ENCODE data around the gene CHST15. TPM values are rescaled to one million over a fixed set of nuclear protein-coding genes. Genes with fewer than 3 reads are reported as not detected.

Gene CHST15
- total RNA-seq, 1 donor from 2014 or later: 27.0 TPM

DNA sequence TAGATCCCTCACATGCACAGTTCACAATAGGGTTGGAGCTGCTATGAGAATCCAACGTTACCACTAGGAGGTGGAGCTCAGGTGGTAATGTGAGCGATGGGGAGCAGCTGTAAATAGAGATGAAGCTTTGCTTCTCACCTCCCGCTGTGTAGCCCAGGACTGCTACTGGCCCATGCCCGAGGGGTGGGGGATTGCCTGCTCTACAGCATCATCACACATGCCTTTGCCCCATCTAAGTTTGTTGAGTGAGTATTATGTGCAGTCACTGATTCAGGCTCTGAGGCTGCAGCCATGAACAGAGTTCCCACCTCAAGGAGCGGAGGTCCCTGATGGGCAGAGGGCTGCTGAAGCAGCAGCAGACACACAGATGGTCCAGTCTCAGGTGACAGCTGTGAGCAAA is 94.1 kb downstream of the CHST15 start:
- intact Hi-C loops (cut with DNase I): loop anchor here (10.0 kb wide), 1 partner anchor 156 kb away; no protein-coding TSS in a partner anchor
- TF ChIP-seq, protein P1, sequence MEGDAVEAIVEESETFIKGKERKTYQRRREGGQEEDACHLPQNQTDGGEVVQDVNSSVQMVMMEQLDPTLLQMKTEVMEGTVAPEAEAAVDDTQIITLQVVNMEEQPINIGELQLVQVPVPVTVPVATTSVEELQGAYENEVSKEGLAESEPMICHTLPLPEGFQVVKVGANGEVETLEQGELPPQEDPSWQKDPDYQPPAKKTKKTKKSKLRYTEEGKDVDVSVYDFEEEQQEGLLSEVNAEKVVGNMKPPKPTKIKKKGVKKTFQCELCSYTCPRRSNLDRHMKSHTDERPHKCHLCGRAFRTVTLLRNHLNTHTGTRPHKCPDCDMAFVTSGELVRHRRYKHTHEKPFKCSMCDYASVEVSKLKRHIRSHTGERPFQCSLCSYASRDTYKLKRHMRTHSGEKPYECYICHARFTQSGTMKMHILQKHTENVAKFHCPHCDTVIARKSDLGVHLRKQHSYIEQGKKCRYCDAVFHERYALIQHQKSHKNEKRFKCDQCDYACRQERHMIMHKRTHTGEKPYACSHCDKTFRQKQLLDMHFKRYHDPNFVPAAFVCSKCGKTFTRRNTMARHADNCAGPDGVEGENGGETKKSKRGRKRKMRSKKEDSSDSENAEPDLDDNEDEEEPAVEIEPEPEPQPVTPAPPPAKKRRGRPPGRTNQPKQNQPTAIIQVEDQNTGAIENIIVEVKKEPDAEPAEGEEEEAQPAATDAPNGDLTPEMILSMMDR (IDR thresholded peaks at IDR 0.05): no peak
- TF ChIP-seq POLR2AphosphoS5 (IDR thresholded peaks at IDR 0.05; ENCODE audit: insufficient read depth in 1 of 2, low read depth in 1 of 2): no peak
- no peak for TF ChIP-seq POLR2A (IDR thresholded peaks at IDR 0.05)
- Histone ChIP-seq H3K4me1 (peaks cover 18% of the 10 kb centered on the region), H3K9me3 (no peaks in the 10 kb centered on the region), H3K36me3 (no peaks in the 10 kb centered on the region), H3K27me3 (no peaks in the 10 kb centered on the region), H3K4me3 (no peak overlapping the region), H3K27ac (no peak overlapping the region)
- peak; percentile 71 to 84 for DNase-seq (ENCODE audit: extremely low spot score in 2 of 2)

DNA sequence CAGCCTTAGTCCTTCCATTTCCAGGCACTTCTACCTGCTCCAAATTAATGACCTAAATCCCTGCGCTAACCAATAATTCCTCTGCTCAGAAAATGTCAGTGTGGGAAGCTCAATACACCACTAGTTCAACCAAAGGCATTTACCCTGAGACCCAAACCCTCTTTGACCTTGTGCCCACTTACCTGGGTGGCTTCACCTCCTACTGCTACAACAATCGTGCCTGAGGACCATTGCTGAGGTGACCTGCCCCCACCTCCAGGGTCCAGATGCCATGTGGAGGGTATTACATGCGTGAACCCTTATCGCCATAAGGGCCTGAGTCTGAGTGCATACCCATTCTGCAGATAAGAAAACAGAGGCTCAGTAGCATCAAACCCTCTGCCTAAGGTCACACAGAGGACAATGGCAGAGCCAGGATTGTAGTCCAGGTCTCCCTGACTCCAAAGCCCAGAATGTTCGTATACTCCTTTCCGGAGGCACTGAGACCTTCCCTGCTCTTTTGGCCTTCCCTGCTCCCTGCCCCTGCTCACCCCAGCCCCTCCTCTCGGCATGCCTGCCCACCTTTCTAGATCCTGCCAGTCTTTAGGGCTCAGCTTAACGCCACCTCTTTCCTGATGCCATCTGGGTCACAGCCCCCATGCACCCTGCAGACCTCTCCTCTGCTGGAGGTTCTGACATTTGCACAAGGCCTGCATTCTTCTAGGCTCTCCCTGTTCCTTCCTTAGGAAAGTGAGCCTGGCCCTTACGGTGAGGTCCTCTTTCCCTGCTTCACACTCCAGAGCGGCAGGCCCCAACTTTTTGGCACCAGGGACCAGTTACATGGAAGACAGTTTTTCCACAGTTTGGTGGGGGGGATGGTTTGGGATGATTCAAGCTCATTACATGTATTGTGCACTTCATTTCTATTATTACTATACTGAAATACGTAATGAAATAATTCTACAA is 94.9 kb downstream of the CHST15 start:
- TF ChIP-seq, protein P1 (IDR thresholded peaks at IDR 0.05): no peak
- TF ChIP-seq POLR2A (IDR thresholded peaks at IDR 0.05): no peak
- TF ChIP-seq POLR2AphosphoS5 (IDR thresholded peaks at IDR 0.05; ENCODE audit: insufficient read depth in 1 of 2, low read depth in 1 of 2): no peak
- H3K36me3 ChIP-seq: no peaks in the 10 kb centered on the region
- DNase-seq (ENCODE audit: extremely low spot score in 2 of 2): peak; percentile 55 to 81
- H3K4me3 ChIP-seq: no peak overlapping the region
- intact Hi-C loops (cut with DNase I): loop anchor here (10.0 kb wide), 1 partner anchor 156 kb away; no protein-coding TSS in a partner anchor
- H3K27me3 ChIP-seq: no peaks in the 10 kb centered on the region
- no peak overlapping the region for H3K27ac ChIP-seq
- H3K9me3 ChIP-seq: no peaks in the 10 kb centered on the region
- peaks cover 23% of the 10 kb centered on the region for H3K4me1 ChIP-seq

DNA sequence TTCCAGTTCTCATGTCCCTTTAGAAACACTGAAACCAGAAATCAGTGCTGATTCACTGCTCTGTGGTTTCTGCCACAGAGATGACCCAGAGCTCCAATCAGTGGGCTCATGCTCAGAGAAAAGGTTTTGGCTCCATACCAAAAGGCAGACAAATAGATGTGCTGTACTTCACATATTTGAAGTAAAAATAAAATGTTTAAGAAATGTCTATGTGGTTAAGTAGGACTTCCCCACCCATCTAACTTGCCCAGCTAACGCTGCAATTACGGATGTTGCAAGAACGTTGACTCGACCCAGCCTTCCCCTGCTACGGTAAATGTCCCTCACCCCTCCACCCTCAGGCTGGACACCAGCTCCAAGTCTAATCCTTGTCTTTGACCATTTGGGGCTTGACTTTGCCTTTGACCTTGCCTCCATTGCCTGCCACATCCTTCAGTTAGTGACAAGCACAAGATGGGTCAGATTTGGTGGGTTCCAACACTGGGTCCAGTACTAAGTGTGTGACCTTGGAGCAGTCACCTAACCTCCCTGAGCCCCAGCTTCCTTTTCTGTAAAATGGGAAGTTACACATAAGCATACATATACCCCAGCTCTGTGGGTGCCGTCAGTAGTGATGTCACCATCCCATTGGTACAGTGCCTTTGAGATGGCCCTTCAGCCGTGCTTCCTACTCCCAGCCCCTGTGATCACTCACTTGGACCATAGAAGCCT is 95.8 kb downstream of the CHST15 start:
- Histone ChIP-seq H3K4me1 (peaks cover 23% of the 10 kb centered on the region), H3K36me3 (no peaks in the 10 kb centered on the region), H3K9me3 (no peaks in the 10 kb centered on the region), H3K27me3 (no peaks in the 10 kb centered on the region), H3K27ac (no peak overlapping the region), H3K4me3 (no peak overlapping the region)
- no peak for TF ChIP-seq POLR2AphosphoS5 (IDR thresholded peaks at IDR 0.05; ENCODE audit: insufficient read depth in 1 of 2, low read depth in 1 of 2)
- TF ChIP-seq POLR2A (IDR thresholded peaks at IDR 0.05): no peak
- TF ChIP-seq, protein P1 (IDR thresholded peaks at IDR 0.05): no peak
- intact Hi-C loops (cut with DNase I): loop anchor here (10.0 kb wide), 1 partner anchor 157 kb away; no protein-coding TSS in a partner anchor
- DNase-seq (ENCODE audit: extremely low spot score in 2 of 2): peak; percentile 55 to 83

DNA sequence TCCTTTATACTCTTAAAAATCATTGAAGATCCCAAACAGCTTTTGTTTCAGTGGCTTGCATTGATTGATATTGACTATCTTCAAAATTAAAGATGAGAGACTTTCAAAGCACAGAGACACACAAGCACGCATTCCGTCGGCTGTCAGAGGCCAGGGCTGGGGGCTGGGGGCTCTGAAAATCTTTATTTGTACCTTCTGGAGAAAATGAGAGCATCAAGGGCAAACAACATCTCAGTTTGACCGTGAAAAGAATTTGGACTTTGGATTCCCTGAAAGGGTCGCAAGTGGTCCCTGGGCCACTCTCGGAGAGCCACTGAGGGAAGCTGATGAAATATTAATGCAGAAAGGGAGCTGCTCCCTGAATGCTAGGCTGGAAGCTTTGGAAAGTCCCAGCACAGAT is 96.4 kb downstream of the CHST15 start:
- intact Hi-C loops (cut with DNase I): loop anchor here (10.0 kb wide), 1 partner anchor 158 kb away; no protein-coding TSS in a partner anchor
- Histone ChIP-seq H3K9me3 (no peaks in the 10 kb centered on the region), H3K4me1 (peaks cover 23% of the 10 kb centered on the region), H3K27ac (no peak overlapping the region), H3K36me3 (no peaks in the 10 kb centered on the region), H3K27me3 (peaks cover 5% of the 10 kb centered on the region), H3K4me3 (no peak overlapping the region)
- peak in 1 of 2 donors; percentile 58 for DNase-seq (ENCODE audit: extremely low spot score in 2 of 2)
- TF ChIP-seq POLR2AphosphoS5 (IDR thresholded peaks at IDR 0.05; ENCODE audit: insufficient read depth in 1 of 2, low read depth in 1 of 2): no peak
- no peak for TF ChIP-seq POLR2A (IDR thresholded peaks at IDR 0.05)
- TF ChIP-seq, protein P1 (IDR thresholded peaks at IDR 0.05): no peak

Measured in vagina (tissue), 2 donors.